COR-L47 (cell line): ENCODE measurements around the gene ZNF839.
"Not testable (repeated sequence)": the region's sequence is repeated elsewhere in the genome, so short reads cannot be mapped to it uniquely, and the experiment has no call there.

Experiments
- DNase-seq: peaks from one replicate; lab custom pipeline; 2025; lab: John Stamatoyannopoulos, UW

ZNF839 gene

GRCh38 chr14:102342238-102342637 is 22.7 kb downstream of the ZNF839 start:
- DNase-seq, result no peak

- DNase-seq, result no peak
Observed at GRCh38 chr14:102344084-102344483, 24.5 kb downstream of the ZNF839 start.

GRCh38 chr14:102344485-102344884 is 24.9 kb downstream of the ZNF839 start:
- DNase-seq, result no peak

GRCh38 chr14:102345232-102345631 is 25.7 kb downstream of the ZNF839 start:
- DNase-seq, result no peak

- DNase-seq, result no peak
Observed at GRCh38 chr14:102346645-102347044, 27.1 kb downstream of the ZNF839 start.

- no peak for DNase-seq
Observed at GRCh38 chr14:102348376-102348775, 28.8 kb downstream of the ZNF839 start.

GRCh38 chr14:102351023-102351422 is 31.5 kb downstream of the ZNF839 start:
- no peak for DNase-seq

GRCh38 chr14:102351593-102351992 is 32.0 kb downstream of the ZNF839 start:
- DNase-seq, result not testable (repeated sequence)

GRCh38 chr14:102352213-102352612 is 32.7 kb downstream of the ZNF839 start:
- no peak for DNase-seq

- DNase-seq, result no peak
Observed at GRCh38 chr14:102353126-102353619, 33.6 kb downstream of the ZNF839 start.

GRCh38 chr14:102356280-102356679 is 36.7 kb downstream of the ZNF839 start:
- no peak for DNase-seq

- no peak for DNase-seq
Observed at GRCh38 chr14:102359341-102359740, 39.8 kb downstream of the ZNF839 start.

GRCh38 chr14:102360388-102360787 is 40.8 kb downstream of the ZNF839 start:
- DNase-seq, result no peak

GRCh38 chr14:102362084-102362483 is 42.5 kb downstream of the ZNF839 start:
- DNase-seq, result no peak

GRCh38 chr14:102362545-102363181 is 43.1 kb downstream of the ZNF839 start, which contains the start of the genes CINP and TECPR2:
Gene CINP (minus strand): TSS chr14:102362890. CDS start chr14:102362851, 39 bp downstream.
Gene TECPR2 (plus strand): TSS chr14:102362941. CDS start chr14:102376722, 13,781 bp downstream.
- peak; percentile 100 for DNase-seq

GRCh38 chr14:102363182-102363943 is 43.8 kb downstream of the ZNF839 start:
- peak; percentile 63 for DNase-seq

- no peak for DNase-seq
Observed at GRCh38 chr14:102370305-102370809, 50.8 kb downstream of the ZNF839 start.

- no peak for DNase-seq
Observed at GRCh38 chr14:102371361-102371760, 51.8 kb downstream of the ZNF839 start.

GRCh38 chr14:102373110-102373509 is 53.6 kb downstream of the ZNF839 start:
- DNase-seq, result no peak

GRCh38 chr14:102374264-102374663 is 54.7 kb downstream of the ZNF839 start:
- DNase-seq, result no peak

GRCh38 chr14:102375119-102375518 is 55.6 kb downstream of the ZNF839 start:
- no peak for DNase-seq

GRCh38 chr14:102377696-102378095 is 58.1 kb downstream of the ZNF839 start:
- no peak for DNase-seq

- no peak for DNase-seq
Observed at GRCh38 chr14:102378830-102379229, 59.3 kb downstream of the ZNF839 start.
